OCI-LY7 (cell line): Measurements from ENCODE around the gene RNF144B.
A peak's percentile ranks its signal among the peaks of the same experiment; 100 is the strongest.

ENCODE experiments used
- CTCF ChIP-seq: fragments of 200-600 bp; sonication (generic); conservative IDR thresholded peaks from 2 replicates; pipeline ENCODE4 v1.5.1; 2014; ENCODE audit warnings: mild to moderate bottlenecking, antibody characterized with exemption, low read length, moderate library complexity, mixed read lengths
- EZH2phosphoT487 ChIP-seq: fragments of 200-600 bp; sonication (generic); IDR thresholded peaks from 2 replicates; pipeline ENCODE4 v1.6.1; 2018; ENCODE audit warnings: low read depth, borderline replicate concordance, mild to moderate bottlenecking, mixed run types, antibody characterized with exemption, low read length, moderate library complexity, mixed read lengths

GRCh38 chr6:18359237-18359885, 27.8 kb upstream of the RNF144B start:
- TF ChIP-seq CTCF (0 out of 2 replicates have a peak, but pooled peaks have one; percentile 12), EZH2phosphoT487 (no peak)
